HL-60 (cell line): ENCODE results near the gene POTEJ.
"Not testable (repeated sequence)": the region's sequence is repeated elsewhere in the genome, so short reads cannot be mapped to it uniquely, and the experiment has no call there.

ENCODE experiments used
- CTCF ChIP-seq: IDR thresholded peaks from one replicate; pipeline ENCODE4 v1.5.1; 2011; ENCODE audit warnings: low read length, control low read depth, inconsistent platforms; ENCODE audit not compliant: insufficient read depth
- GABPA ChIP-seq: IDR thresholded peaks from 2 replicates; pipeline ENCODE4 v1.6.1; 2012; ENCODE audit warnings: low read depth
- POLR2AphosphoS5 ChIP-seq: IDR thresholded peaks from 2 replicates; pipeline ENCODE4 v1.6.1; 2012; ENCODE audit warnings: low read depth
- SPI1 ChIP-seq: IDR thresholded peaks from 2 replicates; pipeline ENCODE4 v1.6.1; 2012; ENCODE audit warnings: low read depth, mild to moderate bottlenecking, borderline replicate concordance
- TF ChIP-seq, protein P1 (sequence below): IDR thresholded peaks from 2 replicates; pipeline ENCODE4 v1.6.1; 2012; ENCODE audit warnings: low read depth; ENCODE audit not compliant: insufficient replicate concordance

- not testable (repeated sequence) for TF ChIP-seq CTCF, GABPA, POLR2AphosphoS5, SPI1
- TF ChIP-seq, protein P1, sequence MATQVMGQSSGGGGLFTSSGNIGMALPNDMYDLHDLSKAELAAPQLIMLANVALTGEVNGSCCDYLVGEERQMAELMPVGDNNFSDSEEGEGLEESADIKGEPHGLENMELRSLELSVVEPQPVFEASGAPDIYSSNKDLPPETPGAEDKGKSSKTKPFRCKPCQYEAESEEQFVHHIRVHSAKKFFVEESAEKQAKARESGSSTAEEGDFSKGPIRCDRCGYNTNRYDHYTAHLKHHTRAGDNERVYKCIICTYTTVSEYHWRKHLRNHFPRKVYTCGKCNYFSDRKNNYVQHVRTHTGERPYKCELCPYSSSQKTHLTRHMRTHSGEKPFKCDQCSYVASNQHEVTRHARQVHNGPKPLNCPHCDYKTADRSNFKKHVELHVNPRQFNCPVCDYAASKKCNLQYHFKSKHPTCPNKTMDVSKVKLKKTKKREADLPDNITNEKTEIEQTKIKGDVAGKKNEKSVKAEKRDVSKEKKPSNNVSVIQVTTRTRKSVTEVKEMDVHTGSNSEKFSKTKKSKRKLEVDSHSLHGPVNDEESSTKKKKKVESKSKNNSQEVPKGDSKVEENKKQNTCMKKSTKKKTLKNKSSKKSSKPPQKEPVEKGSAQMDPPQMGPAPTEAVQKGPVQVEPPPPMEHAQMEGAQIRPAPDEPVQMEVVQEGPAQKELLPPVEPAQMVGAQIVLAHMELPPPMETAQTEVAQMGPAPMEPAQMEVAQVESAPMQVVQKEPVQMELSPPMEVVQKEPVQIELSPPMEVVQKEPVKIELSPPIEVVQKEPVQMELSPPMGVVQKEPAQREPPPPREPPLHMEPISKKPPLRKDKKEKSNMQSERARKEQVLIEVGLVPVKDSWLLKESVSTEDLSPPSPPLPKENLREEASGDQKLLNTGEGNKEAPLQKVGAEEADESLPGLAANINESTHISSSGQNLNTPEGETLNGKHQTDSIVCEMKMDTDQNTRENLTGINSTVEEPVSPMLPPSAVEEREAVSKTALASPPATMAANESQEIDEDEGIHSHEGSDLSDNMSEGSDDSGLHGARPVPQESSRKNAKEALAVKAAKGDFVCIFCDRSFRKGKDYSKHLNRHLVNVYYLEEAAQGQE = not testable (repeated sequence)
Observed at GRCh38 chr2:130611140-130611539, at the start of gene POTEJ.
